ENCODE results near the gene TANK. TPM values are rescaled to one million over a fixed set of nuclear protein-coding genes. Genes with fewer than 3 reads are reported as not detected.

The TANK gene
- total and polyA plus RNA-seq, 4 donors, result 17.2 to 62.1 (median 42.3) TPM

- Histone ChIP-seq H3K9ac (ENCODE audit: low read depth in 1 of 2, low read length in 2 of 2) (no peak overlapping the region), H3K4me1 (ENCODE audit: control insufficient read depth in 4 of 4, insufficient read depth in 4 of 4, low read length in 3 of 4) (peaks cover 0 to 15% (median 1%) of the 10 kb centered on the region in 4 donors), H3K9me3 (ENCODE audit: control insufficient read depth in 4 of 4, low read length in 3 of 4) (no peaks in the 10 kb centered on the region), H3K27ac (ENCODE audit: low read depth in 1 of 2, low read length in 2 of 2) (no peak overlapping the region), H3K36me3 (ENCODE audit: control insufficient read depth in 4 of 4, insufficient read depth in 3 of 4, low read depth in 1 of 4, low read length in 3 of 4) (peaks cover 0 to 31% (median 28%) of the 10 kb centered on the region in 4 donors), H3K27me3 (ENCODE audit: control insufficient read depth in 4 of 4, insufficient read depth in 4 of 4, low read length in 3 of 4) (no peaks in the 10 kb centered on the region), H3K4me3 (ENCODE audit: low read depth in 1 of 3, low read length in 3 of 3) (no peak overlapping the region)
- TF ChIP-seq ZBTB33 (IDR thresholded peaks at IDR 0.05) (no peak), TAF1 (conservative IDR thresholded peaks at IDR 0.05) (no peak), SP1 (IDR thresholded peaks at IDR 0.05) (no peak), EGR1 (IDR thresholded peaks at IDR 0.05; ENCODE audit: low read depth in 2 of 2) (no peak), REST (IDR thresholded peaks at IDR 0.05) (no peak), YY1 (IDR thresholded peaks at IDR 0.05) (no peak), HNF4G (IDR thresholded peaks at IDR 0.05) (no peak), GABPA (IDR thresholded peaks at IDR 0.05 in 1 of 2, conservative IDR thresholded peaks at IDR 0.05 in 1 of 2) (no peak), HNF4A (conservative IDR thresholded peaks at IDR 0.05) (no peak), JUND (IDR thresholded peaks at IDR 0.05) (no peak), NR2F2 (IDR thresholded peaks at IDR 0.05) (no peak), RXRA (IDR thresholded peaks at IDR 0.05) (no peak), CTCF (IDR thresholded peaks at IDR 0.05; ENCODE audit: low read depth, low read length, missing input control) (no peak), RAD21 (IDR thresholded peaks at IDR 0.05) (no peak)
- TF ChIP-seq, protein P1, sequence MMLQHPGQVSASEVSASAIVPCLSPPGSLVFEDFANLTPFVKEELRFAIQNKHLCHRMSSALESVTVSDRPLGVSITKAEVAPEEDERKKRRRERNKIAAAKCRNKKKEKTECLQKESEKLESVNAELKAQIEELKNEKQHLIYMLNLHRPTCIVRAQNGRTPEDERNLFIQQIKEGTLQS (IDR thresholded peaks at IDR 0.05), result no peak
- no peak for DNase-seq (ENCODE audit: low spot score)
- 75% methylated on average over 1 of the region's 1 CpG for WGBS
Observed at GRCh38 chr2:161177969-161178368, 17.7 kb downstream of the TANK start.

- no peak overlapping the region for H3K27ac ChIP-seq (ENCODE audit: low read depth in 1 of 2, low read length in 2 of 2)
Observed at GRCh38 chr2:161178756-161179155, 18.5 kb downstream of the TANK start.

More at GRCh38 chr2:161178756-161179155, 18.5 kb downstream of the TANK start:
- TF ChIP-seq YY1 (IDR thresholded peaks at IDR 0.05), result no peak
- TF ChIP-seq, protein P1 (IDR thresholded peaks at IDR 0.05), result no peak
- TF ChIP-seq EGR1 (IDR thresholded peaks at IDR 0.05; ENCODE audit: low read depth in 2 of 2), result no peak
- TF ChIP-seq SP1 (IDR thresholded peaks at IDR 0.05), result no peak
- TF ChIP-seq NR2F2 (IDR thresholded peaks at IDR 0.05), result no peak
- no peak for TF ChIP-seq FOXA2 (IDR thresholded peaks at IDR 0.05)
- no peaks in the 10 kb centered on the region for H3K27me3 ChIP-seq (ENCODE audit: control insufficient read depth in 4 of 4, insufficient read depth in 4 of 4, low read length in 3 of 4)
- no peak overlapping the region for H3K9ac ChIP-seq (ENCODE audit: low read depth in 1 of 2, low read length in 2 of 2)
- peaks cover 0 to 8% (median under 1%) of the 10 kb centered on the region in 4 donors for H3K4me1 ChIP-seq (ENCODE audit: control insufficient read depth in 4 of 4, insufficient read depth in 4 of 4, low read length in 3 of 4)
- no peaks in the 10 kb centered on the region for H3K9me3 ChIP-seq (ENCODE audit: control insufficient read depth in 4 of 4, low read length in 3 of 4)
- no peak overlapping the region for H3K4me3 ChIP-seq (ENCODE audit: low read depth in 1 of 3, low read length in 3 of 3)
- DNase-seq (ENCODE audit: low spot score), result no peak
- 83% methylated on average over 4 of the region's 4 CpGs for WGBS
- H3K36me3 ChIP-seq (ENCODE audit: control insufficient read depth in 4 of 4, insufficient read depth in 3 of 4, low read depth in 1 of 4, low read length in 3 of 4), result peaks cover 0 to 28% (median 27%) of the 10 kb centered on the region in 4 donors
